ENCODE measurements around the gene MFGE8. TPM values are rescaled to one million over a fixed set of nuclear protein-coding genes. Genes with fewer than 3 reads are reported as not detected.

MFGE8 gene
- total and polyA plus RNA-seq, 4 donors = 78.6 to 135 (median 96.1) TPM

GRCh38 chr15:88894819-88895767 lies 18.1 kb downstream of the MFGE8 start, which contains the start of gene HAPLN3:
Gene HAPLN3, minus strand, starts transcription at chr15:88895544. Its CDS starts 8,246 bp downstream, at chr15:88887298.
- ATAC-seq (ENCODE audit: insufficient read depth, low FRiP score) (peak; percentile 17), DNase-seq (peak; percentile 17 to 28 (median 21))
- Histone ChIP-seq H3K9ac (ENCODE audit: insufficient read depth in 1 of 2, low read length in 2 of 2) (no peak within 1 kb of the TSS), H3K9me3 (ENCODE audit: control insufficient read depth in 4 of 4, insufficient read depth in 3 of 4, low read length in 3 of 4) (peaks cover 0 to 2% (median 0%) of the 10 kb centered on the region in 4 donors), H3K4me3 (peak within 1 kb of the TSS; percentile 50), H3K4me1 (ENCODE audit: control insufficient read depth in 5 of 5, insufficient read depth in 5 of 5, low read length in 5 of 5) (peaks cover 3 to 24% (median 14%) of the 10 kb centered on the region in 5 donors), H3K36me3 (ENCODE audit: control insufficient read depth in 4 of 4, insufficient read depth in 4 of 4, low read length in 4 of 4) (peaks cover 0 to 7% (median 0%) of the 10 kb centered on the region in 4 donors), H3K27ac (ENCODE audit: low read depth in 1 of 2, low read length in 1 of 2) (no peak within 1 kb of the TSS), H3K27me3 (ENCODE audit: control insufficient read depth in 3 of 3, insufficient read depth in 3 of 3, low read length in 2 of 3) (peaks cover 0 to 13% (median 11%) of the 10 kb centered on the region in 3 donors)
- no peak for TF ChIP-seq CTCF (IDR thresholded peaks at IDR 0.05; ENCODE audit: control extremely low read depth, extremely low read depth)
- 1 to 2% methylated on average over 54 to 70 of the region's 70 CpGs for WGBS, 2 donors

GRCh38 chr15:88894348-88894818 lies 18.8 kb downstream of the MFGE8 start:
- 1 to 3% methylated on average over 23 of the region's 23 CpGs for WGBS, 2 donors
- no peak overlapping the region for H3K9ac ChIP-seq (ENCODE audit: insufficient read depth in 1 of 2, low read length in 2 of 2)
- ATAC-seq (ENCODE audit: insufficient read depth, low FRiP score) = no peak

DNA sequence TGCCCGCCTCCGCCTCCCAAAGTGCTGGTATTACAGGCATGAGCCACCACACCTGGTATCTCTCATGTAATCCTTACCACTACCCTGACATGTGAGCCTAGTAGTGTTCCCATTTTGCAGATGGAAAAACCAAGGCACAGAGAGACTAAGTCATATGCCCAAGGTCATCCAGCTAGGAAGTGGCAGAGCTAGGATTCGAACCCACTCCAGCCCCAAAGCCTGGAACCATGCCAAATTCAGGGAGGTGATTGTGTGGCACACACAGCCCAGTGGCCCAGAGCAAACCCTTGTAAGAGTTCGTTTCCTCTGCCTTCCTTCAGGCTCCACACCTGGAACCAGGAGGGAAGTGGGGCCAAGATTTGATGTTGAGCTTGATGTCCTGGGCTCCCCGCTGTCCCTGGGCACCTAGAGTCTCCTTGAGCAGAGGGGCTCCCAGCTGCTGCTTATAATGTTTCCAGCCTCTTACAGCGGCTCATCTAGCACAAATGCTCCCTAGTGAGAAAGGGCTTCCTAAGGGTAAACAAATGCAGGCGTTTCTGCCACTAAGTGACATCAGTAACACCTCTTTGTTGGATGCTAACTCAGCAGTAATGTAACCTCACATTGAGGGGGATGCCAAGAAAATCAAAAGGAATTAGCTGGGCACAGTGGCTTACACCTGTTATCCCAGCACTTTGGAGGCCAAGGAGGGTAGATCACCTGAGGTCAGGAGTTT lies 21.5 kb downstream of the MFGE8 start:
- ATAC-seq (ENCODE audit: insufficient read depth, low FRiP score) = no peak
- peaks cover 0 to 13% (median 11%) of the 10 kb centered on the region in 3 donors for H3K27me3 ChIP-seq (ENCODE audit: control insufficient read depth in 3 of 3, insufficient read depth in 3 of 3, low read length in 2 of 3)
- H3K9me3 ChIP-seq (ENCODE audit: control insufficient read depth in 4 of 4, insufficient read depth in 3 of 4, low read length in 3 of 4) = no peaks in the 10 kb centered on the region
- no peak for DNase-seq
- TF ChIP-seq CTCF (IDR thresholded peaks at IDR 0.05; ENCODE audit: control extremely low read depth, extremely low read depth) = no peak
- peaks cover 0 to 2% (median 0%) of the 10 kb centered on the region in 4 donors for H3K36me3 ChIP-seq (ENCODE audit: control insufficient read depth in 4 of 4, insufficient read depth in 4 of 4, low read length in 4 of 4)
- WGBS, 2 donors = 84 to 91% methylated on average over 7 of the region's 7 CpGs
- H3K4me3 ChIP-seq = no peak overlapping the region
- H3K4me1 ChIP-seq (ENCODE audit: control insufficient read depth in 5 of 5, insufficient read depth in 5 of 5, low read length in 5 of 5) = peaks cover 0 to 13% (median 2%) of the 10 kb centered on the region in 5 donors
- H3K9ac ChIP-seq (ENCODE audit: insufficient read depth in 1 of 2, low read length in 2 of 2) = no peak overlapping the region
- H3K27ac ChIP-seq (ENCODE audit: low read depth in 1 of 2, low read length in 1 of 2) = no peak overlapping the region

More at GRCh38 chr15:88894348-88894818, 18.8 kb downstream of the MFGE8 start:
- peaks cover 0 to 4% (median 0%) of the 10 kb centered on the region in 4 donors for H3K36me3 ChIP-seq (ENCODE audit: control insufficient read depth in 4 of 4, insufficient read depth in 4 of 4, low read length in 4 of 4)
- H3K27ac ChIP-seq (ENCODE audit: low read depth in 1 of 2, low read length in 1 of 2) = no peak overlapping the region
- TF ChIP-seq CTCF (IDR thresholded peaks at IDR 0.05; ENCODE audit: control extremely low read depth, extremely low read depth) = peak; percentile 38
- H3K4me1 ChIP-seq (ENCODE audit: control insufficient read depth in 5 of 5, insufficient read depth in 5 of 5, low read length in 5 of 5) = peaks cover 3 to 24% (median 14%) of the 10 kb centered on the region in 5 donors
- peak overlapping the region; percentile 50 for H3K4me3 ChIP-seq
- peak; percentile 42 to 64 (median 55) for DNase-seq
- peaks cover 0 to 13% (median 11%) of the 10 kb centered on the region in 3 donors for H3K27me3 ChIP-seq (ENCODE audit: control insufficient read depth in 3 of 3, insufficient read depth in 3 of 3, low read length in 2 of 3)
- H3K9me3 ChIP-seq (ENCODE audit: control insufficient read depth in 4 of 4, insufficient read depth in 3 of 4, low read length in 3 of 4) = peaks cover 0 to 2% (median 0%) of the 10 kb centered on the region in 4 donors
